OCI-LY7 (cell line): ENCODE results near the gene CACNA2D4. TPM values are rescaled to one million over a fixed set of nuclear protein-coding genes. Genes with fewer than 3 reads are reported as not detected.

ENCODE experiments used
- BruUV-seq: library from RNA; stranded (reverse); fragments of 400-500 nt; replicated peaks from 2 replicates; lab custom pipeline; 2021; lab: Mats Ljungman, UMichigan
- CTCF ChIA-PET: fragments of 300-600 bp; sonication (Branson Sonifier 250); formaldehyde crosslinking; loops from one replicate; lab custom pipeline; 2022; ENCODE audit warnings: antibody characterized with exemption; ENCODE audit not compliant: unreplicated experiment; lab: Charles Lee
- POLR2A ChIA-PET: fragments of 300-600 bp; sonication (Branson Sonifier 250); formaldehyde crosslinking; loops from one replicate; lab custom pipeline; 2022; ENCODE audit warnings: antibody characterized with exemption; lab: Charles Lee
- DNase-seq: peaks from one replicate; pipeline ENCODE4 v3.0.0-alpha.2; 2015; ENCODE audit warnings: low spot score
- H2AFZ ChIP-seq: fragments of 200-600 bp; sonication (generic), shearing (Covaris generic); 2 replicates; pipeline ENCODE4 v1.6.1; 2014; ENCODE audit warnings: mild to moderate bottlenecking, antibody characterized with exemption, low read length, moderate library complexity
- H3K27ac ChIP-seq: fragments of 200-600 bp; sonication (generic); 2 replicates; pipeline ENCODE4 v1.5.1; 2014; ENCODE audit warnings: mixed run types, low read depth, mild to moderate bottlenecking, moderate library complexity, low read length, inconsistent platforms; ENCODE audit not compliant: poor library complexity, severe bottlenecking
- H3K36me3 ChIP-seq: fragments of 200-600 bp; sonication (generic); 2 replicates; pipeline ENCODE4 v1.6.1; 2014; ENCODE audit warnings: mild to moderate bottlenecking, antibody characterized with exemption, low read length, moderate library complexity, mixed read lengths; ENCODE audit not compliant: insufficient read depth
- H3K4me1 ChIP-seq: fragments of 200-600 bp; sonication (generic); 2 replicates; pipeline ENCODE4 v1.5.1; 2014; ENCODE audit warnings: mild to moderate bottlenecking, low read length; ENCODE audit not compliant: insufficient read depth, poor library complexity, severe bottlenecking
- H3K4me2 ChIP-seq: fragments of 200-600 bp; sonication (generic); 2 replicates; pipeline ENCODE4 v1.6.1; 2014; ENCODE audit warnings: mild to moderate bottlenecking, low read length
- H3K4me3 ChIP-seq: fragments of 200-600 bp; sonication (generic); 2 replicates; pipeline ENCODE4 v1.5.1; 2014; ENCODE audit warnings: mild to moderate bottlenecking, low read depth, low read length; ENCODE audit not compliant: poor library complexity, severe bottlenecking
- H3K79me2 ChIP-seq: fragments of 200-600 bp; sonication (generic); 2 replicates; pipeline ENCODE4 v1.6.1; 2016; ENCODE audit warnings: low read depth, mild to moderate bottlenecking, low read length, moderate library complexity, mixed read lengths; ENCODE audit not compliant: insufficient read depth
- H3K9me2 ChIP-seq: fragments of 200-600 bp; sonication (generic); 2 replicates; pipeline ENCODE4 v1.6.1; 2016; ENCODE audit warnings: mild to moderate bottlenecking, low read length, mixed read lengths; ENCODE audit not compliant: insufficient read depth
- H3K9me3 ChIP-seq: fragments of 200-600 bp; sonication (generic); 2 replicates; pipeline ENCODE4 v1.6.1; 2014; ENCODE audit warnings: mild to moderate bottlenecking, mixed run types, low read length, mixed read lengths
- H4K20me1 ChIP-seq: fragments of 200-600 bp; sonication (generic); 2 replicates; pipeline ENCODE4 v1.6.1; 2014; ENCODE audit warnings: mild to moderate bottlenecking, antibody characterized with exemption, low read length, moderate library complexity, mixed read lengths; ENCODE audit not compliant: insufficient read depth
- CTCF ChIP-seq: fragments of 200-600 bp; sonication (generic); conservative IDR thresholded peaks from 2 replicates; pipeline ENCODE4 v1.5.1; 2014; ENCODE audit warnings: mild to moderate bottlenecking, antibody characterized with exemption, low read length, moderate library complexity, mixed read lengths
- EZH2phosphoT487 ChIP-seq: fragments of 200-600 bp; sonication (generic); IDR thresholded peaks from 2 replicates; pipeline ENCODE4 v1.6.1; 2018; ENCODE audit warnings: low read depth, borderline replicate concordance, mild to moderate bottlenecking, mixed run types, antibody characterized with exemption, low read length, moderate library complexity, mixed read lengths
- intact Hi-C: fragments of 100-400 bp; cut with micrococcal nuclease; formaldehyde crosslinking; loops from one replicate; pipeline ENCODE4 v1.10.0; 2022; ENCODE audit not compliant: unreplicated experiment
- total RNA-seq, 2 experiments: library from RNA; depleted of rRNA in 1 of 2; stranded (reverse); fragments of >200 nt in 1 of 2; shearing (Covaris generic) in 1 of 2; gene quantifications; 2 replicates each; pipeline ENCODE4 v1.2.3, GENCODE V29; 2014 to 2022

CACNA2D4 gene
- total RNA-seq, 2 experiments from 2014 or later, result 0.13 TPM; not detected in 1

- no peak for TF ChIP-seq EZH2phosphoT487
- TF ChIP-seq CTCF, result no peak
- H3K9me2 ChIP-seq, result no peaks in the 10 kb centered on the region
- ChIA-PET POLR2A (no interaction called here), CTCF (no interaction called here)
- no peaks in the 10 kb centered on the region for H3K79me2 ChIP-seq
- BruUV-seq, result no TSS peak
- H3K4me1 ChIP-seq, result no peaks in the 10 kb centered on the region
- no peaks in the 10 kb centered on the region for H3K36me3 ChIP-seq
- no peak overlapping the region for H3K4me3 ChIP-seq
- no peak overlapping the region for H2AFZ ChIP-seq
- no peaks in the 10 kb centered on the region for H4K20me1 ChIP-seq
- intact Hi-C loops, result no loop called here
- H3K9me3 ChIP-seq, result no peaks in the 10 kb centered on the region
- DNase-seq, result no peak
- no peak overlapping the region for H3K27ac ChIP-seq
- no peak overlapping the region for H3K4me2 ChIP-seq
Observed at GRCh38 chr12:1877169-1877878, 41.1 kb downstream of the CACNA2D4 start.

GRCh38 chr12:1876086-1876485 is 42.4 kb downstream of the CACNA2D4 start:
- Histone ChIP-seq H3K4me3 (no peak overlapping the region), H4K20me1 (no peaks in the 10 kb centered on the region), H3K9me3 (no peaks in the 10 kb centered on the region), H3K79me2 (no peaks in the 10 kb centered on the region), H3K36me3 (no peaks in the 10 kb centered on the region), H3K4me1 (no peaks in the 10 kb centered on the region), H3K9me2 (no peaks in the 10 kb centered on the region), H2AFZ (no peak overlapping the region), H3K4me2 (no peak overlapping the region), H3K27ac (no peak overlapping the region)
- ChIA-PET CTCF (no interaction called here), POLR2A (interaction anchor here (1.3 kb wide), 1 partner anchor 61 kb away, joined by 3 read pairs; no protein-coding TSS in a partner anchor)
- no TSS peak for BruUV-seq
- TF ChIP-seq EZH2phosphoT487 (no peak), CTCF (no peak)
- no peak for DNase-seq
- intact Hi-C loops, result no loop called here

- Histone ChIP-seq H3K9me2 (no peaks in the 10 kb centered on the region), H3K79me2 (no peaks in the 10 kb centered on the region), H3K4me3 (no peak overlapping the region), H2AFZ (no peak overlapping the region), H3K36me3 (no peaks in the 10 kb centered on the region), H3K4me1 (no peaks in the 10 kb centered on the region), H3K4me2 (no peak overlapping the region), H4K20me1 (no peaks in the 10 kb centered on the region), H3K27ac (no peak overlapping the region), H3K9me3 (no peaks in the 10 kb centered on the region)
- ChIA-PET CTCF (no interaction called here), POLR2A (interaction anchor here (1.3 kb wide), 1 partner anchor 60 kb away, joined by 3 read pairs; no protein-coding TSS in a partner anchor)
- no TSS peak for BruUV-seq
- intact Hi-C loops, result no loop called here
- DNase-seq, result no peak
- TF ChIP-seq EZH2phosphoT487 (no peak), CTCF (no peak)
Observed at GRCh38 chr12:1875608-1876007, 42.8 kb downstream of the CACNA2D4 start.
